RWPE2 (cell line): ENCODE data around the gene HTT.

Experiments used
- ATAC-seq: fragments of 200-7000 bp; cut with Tn5 transposase; 3 replicates; pipeline ENCODE4 v1.9.1; 2021; ENCODE audit warnings: low read depth
- DNase-seq: peaks from one replicate; pipeline ENCODE4 v3.0.0-alpha.2; 2020; ENCODE audit warnings: low spot score
- H3K27ac ChIP-seq: fragments of 450-650 bp; 2 replicates; pipeline ENCODE4 v1.5.1; 2017; ENCODE audit warnings: mild to moderate bottlenecking; ENCODE audit not compliant: poor library complexity, severe bottlenecking
- H3K27me3 ChIP-seq: fragments of 250-450 bp; sonication (Bioruptor Pico); 2 replicates; pipeline ENCODE4 v1.5.1; 2021; ENCODE audit warnings: mild to moderate bottlenecking, moderate library complexity; ENCODE audit not compliant: insufficient read depth, poor library complexity, severe bottlenecking
- H3K36me3 ChIP-seq: fragments of 250-450 bp; sonication (Bioruptor Pico); 2 replicates; pipeline ENCODE4 v1.5.1; 2020; ENCODE audit warnings: low read depth, mild to moderate bottlenecking, moderate library complexity
- H3K4me1 ChIP-seq: fragments of 250-450 bp; sonication (Bioruptor Pico); 2 replicates; pipeline ENCODE4 v1.5.1; 2021; ENCODE audit warnings: mild to moderate bottlenecking, moderate library complexity; ENCODE audit not compliant: insufficient read depth, poor library complexity, severe bottlenecking
- H3K4me3 ChIP-seq: fragments of 250-450 bp; sonication (Bioruptor Pico); 2 replicates; pipeline ENCODE4 v1.5.1; 2021; ENCODE audit warnings: mild to moderate bottlenecking, moderate library complexity; ENCODE audit not compliant: severe bottlenecking
- H3K9me3 ChIP-seq: fragments of 250-450 bp; sonication (Bioruptor Pico); 2 replicates; pipeline ENCODE4 v1.5.1; 2021; ENCODE audit warnings: mild to moderate bottlenecking, moderate library complexity; ENCODE audit not compliant: severe bottlenecking
- TF ChIP-seq, protein P1 (sequence below): fragments of 450-650 bp; IDR thresholded peaks from one replicate; pipeline ENCODE4 v1.5.1; 2017; ENCODE audit warnings: mild to moderate bottlenecking, moderate library complexity; ENCODE audit not compliant: poor library complexity, severe bottlenecking

HTT gene

DNA sequence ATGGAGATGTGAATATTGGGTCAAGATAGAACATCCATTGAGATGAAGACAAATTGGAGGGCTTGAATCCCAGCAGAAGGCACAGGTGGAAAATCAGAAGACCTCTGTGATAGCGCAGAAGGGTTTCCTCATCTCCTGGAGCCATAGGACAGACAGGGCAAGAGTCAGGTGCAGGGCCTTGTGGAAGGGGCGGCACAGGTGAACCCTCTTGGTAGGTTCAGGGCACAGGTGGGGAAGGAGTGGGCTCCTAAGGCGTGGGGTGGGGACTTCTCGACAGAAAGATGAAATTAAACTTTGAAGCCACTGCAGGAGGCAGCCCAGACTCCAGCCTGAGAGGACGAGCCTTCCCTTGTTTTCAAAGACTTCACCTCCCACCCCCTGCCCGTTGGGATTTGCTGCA lies 209.0 kb downstream of the HTT start:
- Histone ChIP-seq H3K4me3 (no peak overlapping the region), H3K9me3 (no peaks in the 10 kb centered on the region), H3K36me3 (no peaks in the 10 kb centered on the region), H3K27me3 (no peaks in the 10 kb centered on the region), H3K27ac (no peak overlapping the region), H3K4me1 (peaks cover 4% of the 10 kb centered on the region)
- DNase-seq, result no peak
- TF ChIP-seq, protein P1, sequence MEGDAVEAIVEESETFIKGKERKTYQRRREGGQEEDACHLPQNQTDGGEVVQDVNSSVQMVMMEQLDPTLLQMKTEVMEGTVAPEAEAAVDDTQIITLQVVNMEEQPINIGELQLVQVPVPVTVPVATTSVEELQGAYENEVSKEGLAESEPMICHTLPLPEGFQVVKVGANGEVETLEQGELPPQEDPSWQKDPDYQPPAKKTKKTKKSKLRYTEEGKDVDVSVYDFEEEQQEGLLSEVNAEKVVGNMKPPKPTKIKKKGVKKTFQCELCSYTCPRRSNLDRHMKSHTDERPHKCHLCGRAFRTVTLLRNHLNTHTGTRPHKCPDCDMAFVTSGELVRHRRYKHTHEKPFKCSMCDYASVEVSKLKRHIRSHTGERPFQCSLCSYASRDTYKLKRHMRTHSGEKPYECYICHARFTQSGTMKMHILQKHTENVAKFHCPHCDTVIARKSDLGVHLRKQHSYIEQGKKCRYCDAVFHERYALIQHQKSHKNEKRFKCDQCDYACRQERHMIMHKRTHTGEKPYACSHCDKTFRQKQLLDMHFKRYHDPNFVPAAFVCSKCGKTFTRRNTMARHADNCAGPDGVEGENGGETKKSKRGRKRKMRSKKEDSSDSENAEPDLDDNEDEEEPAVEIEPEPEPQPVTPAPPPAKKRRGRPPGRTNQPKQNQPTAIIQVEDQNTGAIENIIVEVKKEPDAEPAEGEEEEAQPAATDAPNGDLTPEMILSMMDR, result no peak
- ATAC-seq, result no peak

DNA sequence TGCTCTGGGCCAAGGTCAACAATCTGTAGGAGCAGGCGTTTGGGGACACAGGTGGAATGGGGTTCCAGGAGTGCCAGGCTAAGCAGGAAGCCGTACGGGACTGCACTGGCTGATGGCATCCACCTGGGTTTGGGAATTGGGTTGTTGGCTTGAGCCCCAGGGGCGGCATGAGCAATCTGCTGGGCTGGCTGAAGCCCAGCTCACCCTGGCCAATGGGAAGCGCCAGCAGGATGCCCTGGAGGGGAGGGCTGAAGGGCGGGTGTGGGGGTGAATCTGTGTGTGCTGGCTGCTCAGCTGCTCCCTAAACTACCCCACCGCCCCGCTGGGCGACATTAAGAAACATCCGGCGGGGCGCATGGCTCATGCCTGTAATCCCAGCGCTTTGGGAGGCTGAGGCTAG lies 209.4 kb downstream of the HTT start:
- DNase-seq, result peak; percentile 67
- TF ChIP-seq, protein P1, result no peak
- H3K9me3 ChIP-seq, result no peaks in the 10 kb centered on the region

DNA sequence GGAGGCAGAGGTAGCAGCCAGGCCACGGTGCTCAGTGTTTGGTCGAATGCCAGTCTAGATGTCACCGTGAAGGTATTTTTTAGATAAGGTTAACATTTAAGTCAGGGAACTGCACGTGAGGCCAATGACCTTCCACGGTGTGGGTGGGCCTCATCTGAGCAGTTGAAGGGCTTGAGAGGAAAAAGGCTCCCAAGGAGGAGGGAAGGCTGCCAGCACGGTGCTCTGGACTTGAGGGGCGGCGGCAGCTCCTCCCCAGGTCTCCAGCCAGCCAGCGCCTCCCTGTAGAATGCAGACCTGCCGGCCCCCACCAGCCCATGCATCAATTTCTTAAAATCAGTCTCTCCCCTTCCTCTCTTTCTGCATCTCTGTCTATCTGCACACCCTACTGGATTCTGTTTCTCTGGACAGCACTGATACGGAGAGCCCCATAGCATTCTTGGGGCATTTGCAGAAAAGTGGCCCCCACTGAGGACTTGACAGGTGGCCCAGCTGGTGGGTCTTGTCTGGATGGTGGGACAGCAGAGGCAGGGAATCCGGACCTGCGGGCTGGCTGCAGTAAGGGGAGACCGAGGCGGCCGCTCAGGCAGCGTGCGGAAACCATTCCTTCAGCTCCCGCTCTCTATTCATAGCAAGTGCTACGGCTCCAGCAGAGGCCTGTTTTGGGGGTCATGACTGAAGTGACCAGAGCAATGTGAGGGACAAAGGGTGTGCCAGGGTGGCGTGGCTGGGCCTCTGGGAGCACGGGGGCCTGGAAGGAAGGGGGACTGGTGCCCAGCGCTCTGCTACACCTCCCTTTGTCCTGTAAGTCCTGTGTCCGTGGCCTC lies 210.5 kb downstream of the HTT start:
- H3K27ac ChIP-seq, result no peak overlapping the region
- no peaks in the 10 kb centered on the region for H3K9me3 ChIP-seq
- H3K4me1 ChIP-seq, result peaks cover 4% of the 10 kb centered on the region
- H3K27me3 ChIP-seq, result no peaks in the 10 kb centered on the region
- ATAC-seq (no peak), DNase-seq (no peak)
- no peaks in the 10 kb centered on the region for H3K36me3 ChIP-seq
- TF ChIP-seq, protein P1, result no peak
- no peak overlapping the region for H3K4me3 ChIP-seq

More for the DNA sequence above, 209.4 kb downstream of the HTT start:
- H3K36me3 ChIP-seq, result no peaks in the 10 kb centered on the region
- H3K4me3 ChIP-seq, result no peak overlapping the region
- no peak overlapping the region for H3K27ac ChIP-seq
- H3K4me1 ChIP-seq, result peaks cover 4% of the 10 kb centered on the region
- H3K27me3 ChIP-seq, result no peaks in the 10 kb centered on the region
- peak; percentile 49 for ATAC-seq

DNA sequence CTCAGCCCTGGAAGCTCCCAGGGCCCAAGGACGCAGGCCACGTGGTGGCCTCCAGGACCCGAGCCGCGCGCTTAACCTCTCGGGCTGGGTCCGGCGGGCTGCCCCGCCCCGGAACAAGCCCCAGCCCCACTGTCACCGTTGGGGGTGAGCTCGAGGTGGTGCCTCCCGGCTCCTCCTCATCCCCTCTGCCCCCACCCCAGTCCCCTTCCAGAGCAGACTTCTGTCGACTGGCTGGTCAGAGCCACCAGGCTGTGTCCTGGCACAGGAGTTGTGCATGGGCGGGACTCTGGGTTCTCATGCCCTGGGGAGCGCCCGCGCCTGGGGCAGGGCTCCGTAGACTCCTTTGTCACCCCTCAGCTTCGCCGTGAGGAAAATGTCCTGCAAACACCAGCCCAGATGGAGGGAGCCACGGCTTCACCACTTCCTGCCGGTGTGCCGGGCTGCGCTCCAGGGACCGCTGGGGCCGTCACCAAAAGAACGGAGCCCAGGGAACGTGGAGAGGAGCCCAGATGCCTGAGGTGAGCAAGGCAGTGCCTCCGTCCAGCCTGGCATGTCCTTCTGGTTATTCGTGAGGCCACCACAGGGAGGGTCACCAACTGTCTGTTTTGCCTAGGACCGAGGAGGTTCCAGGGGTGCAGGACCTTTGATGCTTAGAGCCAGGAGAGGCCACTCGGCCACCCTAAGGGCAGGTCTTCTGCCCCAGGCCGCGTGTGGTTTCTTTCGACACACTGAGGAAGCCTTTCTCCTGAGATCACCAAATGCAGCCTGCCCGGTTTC lies 211.3 kb downstream of the HTT start:
- H3K27me3 ChIP-seq, result no peaks in the 10 kb centered on the region
- TF ChIP-seq, protein P1, result no peak
- no peak overlapping the region for H3K4me3 ChIP-seq
- H3K9me3 ChIP-seq, result no peaks in the 10 kb centered on the region
- H3K27ac ChIP-seq, result no peak overlapping the region
- H3K36me3 ChIP-seq, result no peaks in the 10 kb centered on the region
- DNase-seq (peak; percentile 51), ATAC-seq (peak; percentile 74)
- peaks cover 4% of the 10 kb centered on the region for H3K4me1 ChIP-seq
